Heart right ventricle (tissue), 16 donors: ENCODE data around the gene BMF. TPM values are rescaled to one million over a fixed set of nuclear protein-coding genes. Genes with fewer than 3 reads are reported as not detected.

Experiments used
- ATAC-seq, 8 donors: fragments of 200-7000 bp; cut with Tn5 transposase; one replicate each; pipeline ENCODE4 v1.9.1; 2020; ENCODE audit warnings: mild to moderate bottlenecking in 8 of 8, moderate library complexity in 8 of 8, moderate number of reproducible peaks in 1 of 8
- DNase-seq, 2 donors: peaks; one replicate each; pipeline ENCODE4 v3.0.0-alpha.2; 2020
- H3K27ac ChIP-seq, 10 donors: fragments of 200-600 bp; sonication (generic) in 2 of 10; one replicate each; pipeline versions ENCODE4 v1.5.0 to v1.8.0; 2020 to 2022; ENCODE audit warnings: mild to moderate bottlenecking in 3 of 10
- H3K27me3 ChIP-seq, 7 donors: fragments of 200-600 bp; one replicate each; pipeline ENCODE4 v1.8.0; 2021 to 2022; ENCODE audit warnings: mild to moderate bottlenecking in 2 of 7
- H3K36me3 ChIP-seq, 9 donors: fragments of 200-600 bp; sonication (generic) in 1 of 9; one replicate each; pipeline versions ENCODE4 v1.5.0 to v1.8.0; 2020 to 2022; ENCODE audit warnings: mild to moderate bottlenecking in 2 of 9
- H3K4me1 ChIP-seq, 9 donors: fragments of 200-600 bp; sonication (generic) in 1 of 9; one replicate each; pipeline versions ENCODE4 v1.5.0 to v1.8.0; 2020 to 2022; ENCODE audit warnings: mild to moderate bottlenecking in 4 of 9
- H3K4me3 ChIP-seq, 10 donors: fragments of 200-600 bp; sonication (generic) in 2 of 10; one replicate each; pipeline versions ENCODE4 v1.5.0 to v1.8.0; 2020 to 2022; ENCODE audit warnings: mild to moderate bottlenecking in 7 of 10, moderate library complexity in 2 of 10
- H3K9me3 ChIP-seq, 11 donors: fragments of 200-600 bp in 10 of 11; sonication (generic) in 2 of 11; one replicate each; pipeline versions ENCODE4 v1.5.0 to v1.8.0; 2013 to 2022; ENCODE audit warnings: mild to moderate bottlenecking in 2 of 11, control low read depth in 1 of 11, moderate library complexity in 1 of 11
- WGBS, 2 donors: extraction: QIAGEN DNeasy Blood & Tissue Kit; methylation state at CpG; one replicate each; pipeline ENCODE4 v1.1.7; 2013; ENCODE audit warnings: inconsistent platforms in 1 of 2; 5-methylcytosine and 5-hydroxymethylcytosine counted together
- intact Hi-C, 10 donors: fragments of 100-400 bp; cut with DNase I; formaldehyde crosslinking; loops; one replicate each; pipeline versions ENCODE4 v1.11.1 to v1.14.2; 2022
- polyA plus RNA-seq, 2 donors: library from polyadenylated mRNA; stranded (reverse); fragments of 200-250 nt; gene quantifications; one replicate each; pipeline ENCODE4 v1.2.3, GENCODE V29; 2013
- total RNA-seq, 10 donors: library from RNA; stranded (reverse); fragmentation: NEBNext Ultra II Directional in 3 of 10; extraction: Animal tissue kit (Norgen Biotek cat#: 25700) in 3 of 10; gene quantifications; one replicate each; pipeline versions ENCODE4 v1.2.1 to v1.2.4, GENCODE V29; 2021 to 2023
- TF ChIP-seq, protein P1 (sequence below), 9 donors: fragments of 200-600 bp; sonication (generic) in 2 of 9; IDR thresholded peaks; one replicate each; pipeline versions ENCODE4 v1.5.0 to v1.8.0; 2021 to 2022; ENCODE audit warnings: antibody characterized with exemption in 9 of 9, mild to moderate bottlenecking in 5 of 9, moderate library complexity in 1 of 9
- donor health status: Arrhythmogenic right ventricular cardiomyopathy.
- donor health status: ischemic (EF 13 %, LVEDD 7.1; RV severe dilation, severe dysfunction).
- donor health status: healthy with polysubstance abuse.
- donor health status: DM: no; HTN: yes; CAD: no.
- donor health status: DM: no; HTN: no; CAD: no.
- donor health status: ischemic (EF 25% LVEDD 6.9; RV normal size, moderate dysfunction).
- donor health status: ischemic (EF 25% LVEDD 5.7; RV mildly dilated, moderate dysfunction).
- donor health status: healthy.
- donor health status: DM: yes; HTN: yes; CAD: no.
- donor health status: Ischemic cardiomyopathy.
- donor health status: ischemic (EF 35%, LVEDD 5.7; RV mildly dilated, moderate dysfunction).
- donor health status: nonischemic (EF 11% LVEDD 7.7; RV severe dilation, severe dysfunction).
- donor health status: DM: yes; HTN: yes; CAD: no.
- donor health status: PGD.
- donor health status: ischemic (EF 29% LVEDD 5.4; RV normal size, mild dysfunction).
- donor health status: nonischemic (EF 23%, LVEDD 6.1; RV moderate dilation, normal function).

Gene BMF
- total and polyA plus RNA-seq, 12 donors, result 0.92 to 10.2 (median 3.0) TPM

DNA sequence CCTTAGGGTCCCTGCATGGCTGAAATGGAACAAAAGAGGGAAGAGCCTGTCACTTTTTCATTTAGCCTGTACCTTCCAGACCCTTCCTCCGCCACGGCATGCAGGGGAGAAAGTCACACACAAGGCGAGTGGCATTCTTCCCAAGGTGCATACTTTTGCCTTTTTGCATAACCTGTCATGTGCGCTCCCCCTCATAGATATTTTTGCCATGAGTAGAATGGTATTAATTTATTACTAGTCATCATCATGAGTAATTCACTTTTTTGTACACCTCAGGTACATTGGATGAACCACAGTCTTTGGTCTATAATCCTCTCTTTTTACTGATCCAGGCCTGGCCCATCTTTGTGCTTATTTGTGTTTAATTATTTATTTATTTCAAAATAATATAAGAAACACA, 43.3 kb upstream of the BMF start:
- Histone ChIP-seq H3K4me3 (no peak overlapping the region), H3K9me3 (no peaks in the 10 kb centered on the region), H3K27ac (no peak overlapping the region), H3K27me3 (no peaks in the 10 kb centered on the region), H3K36me3 (no peaks in the 10 kb centered on the region), H3K4me1 (no peaks in the 10 kb centered on the region)
- WGBS, 2 donors, result 93% methylated on average over 4 of the region's 4 CpGs
- ATAC-seq (no peak), DNase-seq (no peak)
- TF ChIP-seq, protein P1, sequence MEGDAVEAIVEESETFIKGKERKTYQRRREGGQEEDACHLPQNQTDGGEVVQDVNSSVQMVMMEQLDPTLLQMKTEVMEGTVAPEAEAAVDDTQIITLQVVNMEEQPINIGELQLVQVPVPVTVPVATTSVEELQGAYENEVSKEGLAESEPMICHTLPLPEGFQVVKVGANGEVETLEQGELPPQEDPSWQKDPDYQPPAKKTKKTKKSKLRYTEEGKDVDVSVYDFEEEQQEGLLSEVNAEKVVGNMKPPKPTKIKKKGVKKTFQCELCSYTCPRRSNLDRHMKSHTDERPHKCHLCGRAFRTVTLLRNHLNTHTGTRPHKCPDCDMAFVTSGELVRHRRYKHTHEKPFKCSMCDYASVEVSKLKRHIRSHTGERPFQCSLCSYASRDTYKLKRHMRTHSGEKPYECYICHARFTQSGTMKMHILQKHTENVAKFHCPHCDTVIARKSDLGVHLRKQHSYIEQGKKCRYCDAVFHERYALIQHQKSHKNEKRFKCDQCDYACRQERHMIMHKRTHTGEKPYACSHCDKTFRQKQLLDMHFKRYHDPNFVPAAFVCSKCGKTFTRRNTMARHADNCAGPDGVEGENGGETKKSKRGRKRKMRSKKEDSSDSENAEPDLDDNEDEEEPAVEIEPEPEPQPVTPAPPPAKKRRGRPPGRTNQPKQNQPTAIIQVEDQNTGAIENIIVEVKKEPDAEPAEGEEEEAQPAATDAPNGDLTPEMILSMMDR (IDR thresholded peaks at IDR 0.05), result no peak
- intact Hi-C loops, result no loop called here

DNA sequence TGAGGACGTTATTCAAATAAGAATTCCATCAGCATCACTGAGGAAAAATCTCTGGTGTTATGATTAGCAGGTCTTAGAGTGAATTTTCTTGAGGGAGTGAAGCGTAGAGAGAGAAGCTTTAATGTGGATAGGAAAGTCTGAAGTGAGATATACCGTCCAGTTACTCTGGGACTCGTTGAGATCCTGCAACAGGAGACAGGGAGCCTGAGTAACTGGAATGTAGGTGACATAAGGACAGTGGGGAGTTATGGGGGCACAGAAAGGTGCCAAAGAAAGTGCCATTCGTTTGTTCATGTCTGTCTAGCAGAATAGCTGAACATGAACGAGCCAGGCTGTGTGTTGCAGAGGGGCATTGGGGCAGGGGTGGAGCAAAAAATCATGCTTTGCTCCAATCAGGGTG, 42.8 kb upstream of the BMF start:
- H3K4me3 ChIP-seq, result no peak overlapping the region
- ATAC-seq (no peak), DNase-seq (no peak)
- H3K27ac ChIP-seq, result no peak overlapping the region
- no peaks in the 10 kb centered on the region for H3K27me3 ChIP-seq
- H3K4me1 ChIP-seq, result no peaks in the 10 kb centered on the region
- 65 to 66% methylated on average over 6 of the region's 6 CpGs for WGBS, 2 donors
- intact Hi-C loops, result no loop called here
- no peaks in the 10 kb centered on the region for H3K9me3 ChIP-seq
- TF ChIP-seq, protein P1 (IDR thresholded peaks at IDR 0.05), result no peak
- H3K36me3 ChIP-seq, result no peaks in the 10 kb centered on the region

DNA sequence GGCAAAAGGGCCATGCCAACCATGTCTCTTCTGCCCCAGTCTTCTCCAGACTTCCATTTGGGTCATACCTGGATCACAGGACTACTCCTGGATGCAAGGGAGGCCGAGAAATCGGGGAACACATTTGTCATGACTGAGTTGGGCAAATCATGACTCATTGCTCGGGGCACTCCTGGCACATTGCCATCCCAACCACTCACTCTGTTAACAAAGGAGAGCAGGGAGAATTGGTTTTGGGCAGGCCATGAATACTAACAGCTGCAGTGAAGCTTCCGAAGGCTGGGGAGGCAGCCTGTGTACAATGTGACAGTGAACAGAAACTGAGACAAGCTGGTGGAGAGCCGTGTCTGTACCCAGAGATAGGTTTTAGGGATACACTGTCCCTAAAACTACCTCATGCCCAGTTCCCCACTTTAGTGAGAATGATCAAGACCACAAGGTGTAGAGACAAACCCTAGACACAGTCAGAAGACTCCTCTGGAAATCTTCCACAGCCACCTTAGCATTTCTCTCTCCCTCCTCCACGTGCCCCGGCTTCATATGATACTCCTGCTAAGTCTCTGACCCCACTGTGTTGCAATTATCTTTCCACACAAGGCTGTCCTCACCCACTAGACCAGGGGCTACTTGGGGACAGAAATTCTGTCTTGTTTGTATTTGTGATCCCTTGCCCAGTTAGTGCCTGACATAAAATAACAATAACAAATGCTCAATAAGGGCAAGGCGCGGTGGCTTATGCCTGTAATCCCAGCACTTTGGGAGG, 41.7 kb upstream of the BMF start:
- H3K4me3 ChIP-seq, result no peak overlapping the region
- no peaks in the 10 kb centered on the region for H3K4me1 ChIP-seq
- TF ChIP-seq, protein P1 (IDR thresholded peaks at IDR 0.05), result no peak
- intact Hi-C loops, result no loop called here
- no peaks in the 10 kb centered on the region for H3K9me3 ChIP-seq
- ATAC-seq (no peak), DNase-seq (no peak)
- H3K27ac ChIP-seq, result no peak overlapping the region
- 71% methylated on average over 9 of the region's 9 CpGs for WGBS, 2 donors
- no peaks in the 10 kb centered on the region for H3K36me3 ChIP-seq
- H3K27me3 ChIP-seq, result no peaks in the 10 kb centered on the region

DNA sequence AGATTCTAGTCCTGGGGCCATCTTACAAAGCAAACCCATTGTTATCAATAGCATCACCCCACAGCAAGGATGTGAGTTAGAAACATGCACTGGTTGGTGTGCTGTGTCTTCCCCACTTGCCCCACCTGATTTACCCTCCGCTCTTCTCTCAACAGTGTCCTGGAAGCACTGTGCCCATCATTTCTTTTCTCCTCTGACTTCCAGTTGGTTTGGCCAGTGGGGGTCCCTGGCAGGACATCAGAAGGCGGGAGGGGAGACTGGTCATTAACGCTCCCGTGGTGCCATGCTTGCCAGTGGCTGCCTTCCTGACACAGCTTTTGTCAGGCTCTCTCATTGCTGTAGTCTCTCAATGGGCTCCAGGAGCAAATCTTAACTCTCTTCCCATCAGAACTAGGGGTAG, 40.7 kb upstream of the BMF start:
- no peak overlapping the region for H3K4me3 ChIP-seq
- H3K36me3 ChIP-seq, result no peaks in the 10 kb centered on the region
- intact Hi-C loops, result no loop called here
- no peaks in the 10 kb centered on the region for H3K9me3 ChIP-seq
- 94 to 97% methylated on average over 4 of the region's 4 CpGs for WGBS, 2 donors
- H3K4me1 ChIP-seq, result no peaks in the 10 kb centered on the region
- DNase-seq (no peak), ATAC-seq (no peak)
- TF ChIP-seq, protein P1 (IDR thresholded peaks at IDR 0.05), result no peak
- H3K27me3 ChIP-seq, result no peaks in the 10 kb centered on the region
- no peak overlapping the region for H3K27ac ChIP-seq
